Activated CD4-positive, CD25-positive, alpha-beta regulatory T cell treated with anti-CD3 and anti-CD28 coated beads, Interleukin-2, amount 50 U/mL, for 16 hours (primary cell): ENCODE measurements around the gene HHIPL1.

Experiments used
- DNase-seq: peaks from one replicate; pipeline ENCODE4 v3.0.0-alpha.2; 2020; ENCODE audit warnings: low read depth, low spot score

Gene HHIPL1

GRCh38 chr14:99716091-99716849 is 71.3 kb downstream of the HHIPL1 start:
- no peak for DNase-seq

GRCh38 chr14:99716850-99717681 is 72.1 kb downstream of the HHIPL1 start:
- no peak for DNase-seq

DNA sequence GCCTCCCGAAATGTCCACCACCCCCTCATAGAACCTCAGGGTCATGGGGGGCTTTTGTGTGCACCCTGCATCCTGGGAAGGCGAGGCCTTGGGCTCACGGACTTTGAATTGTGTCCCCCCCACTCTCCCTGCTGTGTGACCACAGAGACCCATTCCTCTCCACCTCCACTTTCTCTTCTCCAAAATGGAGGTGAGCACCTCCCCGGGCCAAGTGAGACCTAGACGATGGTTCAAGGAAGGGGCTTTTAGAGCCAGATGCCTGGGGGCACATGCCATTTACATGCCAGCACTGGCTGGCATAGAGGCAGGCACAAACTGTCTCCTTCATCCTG is 72.7 kb downstream of the HHIPL1 start:
- no peak for DNase-seq

DNA sequence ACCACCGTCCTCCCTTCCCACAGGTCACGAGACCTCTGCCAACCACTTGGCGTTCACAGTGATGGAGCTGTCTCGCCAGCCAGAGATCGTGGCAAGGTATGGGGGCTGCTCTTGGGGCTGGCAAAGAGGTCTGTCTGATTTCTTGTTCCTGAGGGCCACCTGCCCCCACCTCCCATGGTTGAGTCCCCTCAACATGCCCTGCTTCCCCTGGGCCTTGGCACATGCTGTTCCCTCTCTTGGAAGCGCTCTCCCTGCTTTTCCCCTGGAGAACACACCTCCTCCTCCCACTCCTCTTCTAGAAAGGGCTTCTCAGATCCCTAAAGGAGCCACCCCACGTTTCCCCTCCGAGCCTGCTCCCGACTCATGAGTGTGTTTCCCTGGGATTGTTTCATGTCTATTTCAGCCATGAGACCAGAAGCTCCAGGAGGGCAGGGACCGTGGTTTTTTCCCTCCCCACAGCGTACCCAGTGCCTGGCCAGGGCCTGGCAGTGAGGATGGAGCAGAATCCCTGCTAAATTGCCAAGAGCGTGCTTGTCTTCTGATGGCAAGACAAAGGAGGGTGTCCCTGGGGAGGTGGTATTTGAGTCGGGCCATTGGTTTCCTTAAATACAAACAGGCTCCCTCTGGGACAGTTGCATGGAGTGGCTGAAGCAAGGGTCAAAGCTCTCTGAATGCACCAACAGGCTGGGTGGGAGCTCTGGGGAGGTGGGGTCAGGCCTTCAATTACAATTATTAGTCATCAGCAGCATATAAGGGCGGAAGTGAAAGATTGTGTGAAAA is 73.3 kb downstream of the HHIPL1 start:
- DNase-seq, result no peak

- DNase-seq, result no peak
Measured at GRCh38 chr14:99718811-99719192, 73.9 kb downstream of the HHIPL1 start.

DNA sequence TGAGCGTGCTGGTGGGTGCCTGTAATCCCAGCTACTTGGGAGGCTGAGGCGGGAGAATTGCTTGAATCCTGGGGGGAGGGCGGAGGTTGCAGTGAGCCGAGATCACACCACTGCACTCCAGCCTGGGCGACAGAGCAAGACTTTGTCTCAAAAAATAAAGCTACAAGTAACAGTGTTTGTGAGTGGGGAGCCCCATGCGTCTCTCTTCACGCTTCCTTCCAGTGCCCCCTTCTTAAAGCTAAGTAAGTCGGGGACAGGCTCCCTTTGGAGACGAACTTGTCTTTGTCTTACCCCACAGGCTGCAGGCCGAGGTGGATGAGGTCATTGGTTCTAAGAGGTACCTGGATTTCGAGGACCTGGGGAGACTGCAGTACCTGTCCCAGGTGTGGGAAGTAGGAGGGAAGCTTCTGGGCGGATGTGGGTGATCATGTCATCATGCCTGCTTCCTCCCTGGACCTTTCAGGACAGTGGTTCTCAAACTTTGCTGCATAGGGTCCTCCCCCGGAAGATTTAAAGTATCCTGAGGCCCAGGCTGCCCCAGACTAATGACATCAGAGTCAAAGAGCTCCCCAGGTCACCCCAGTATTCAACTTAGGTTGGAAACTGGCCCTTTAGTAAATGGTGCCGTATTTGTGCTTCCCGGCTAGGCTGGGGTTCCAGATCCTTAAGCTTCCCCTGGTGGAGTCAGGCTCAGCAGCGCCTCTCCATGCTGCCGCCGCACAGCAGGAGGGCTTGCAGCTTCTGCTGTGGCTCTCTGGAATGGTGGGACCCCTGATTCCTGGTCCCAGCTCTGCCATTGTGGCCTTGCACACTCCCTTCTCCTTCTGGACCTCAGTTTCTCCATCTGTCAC is 76.2 kb downstream of the HHIPL1 start:
- no peak for DNase-seq

GRCh38 chr14:99721792-99722516 is 77.0 kb downstream of the HHIPL1 start:
- no peak for DNase-seq

GRCh38 chr14:99722741-99723140 is 77.8 kb downstream of the HHIPL1 start:
- no peak for DNase-seq

- no peak for DNase-seq
Measured at GRCh38 chr14:99724196-99724891, 79.4 kb downstream of the HHIPL1 start.

DNA sequence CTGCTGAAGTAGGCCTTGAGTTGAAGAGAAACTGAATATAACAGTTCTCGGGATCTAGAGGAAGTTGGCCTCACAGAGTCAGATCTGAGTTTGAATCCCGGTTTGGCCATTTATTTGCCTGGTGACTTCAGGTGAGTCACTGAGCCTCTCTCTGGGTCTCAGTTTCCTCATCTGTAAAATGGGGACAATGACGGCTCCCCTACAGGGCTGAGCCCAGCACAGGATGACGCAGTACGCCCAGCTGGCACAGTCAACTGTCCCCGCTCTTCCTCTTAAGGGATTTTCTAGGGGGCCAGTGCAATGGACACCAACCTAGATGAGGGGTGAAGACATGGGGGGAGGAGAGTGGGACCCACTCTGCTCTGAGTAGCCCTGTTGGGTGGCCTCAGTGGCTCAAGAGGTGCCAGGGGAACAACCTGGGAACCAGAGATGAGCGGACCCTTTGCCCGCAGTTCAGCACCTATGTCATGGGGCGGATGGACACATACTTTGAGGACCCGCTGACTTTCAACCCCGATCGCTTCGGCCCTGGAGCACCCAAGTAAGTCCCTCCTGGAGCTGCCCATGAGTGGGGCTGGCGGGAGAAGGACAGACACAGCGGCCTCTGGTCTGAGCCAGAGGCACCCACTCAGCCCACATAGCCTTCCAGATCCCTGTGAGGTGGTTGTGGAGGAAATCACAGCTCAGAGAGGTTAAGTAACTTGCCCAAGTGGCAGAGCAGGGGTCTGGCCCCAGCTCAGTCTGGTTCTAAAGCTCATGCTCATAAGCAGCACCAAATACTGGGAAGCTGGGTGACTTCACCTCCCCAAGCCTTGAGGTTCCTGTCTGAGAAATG is 80.2 kb downstream of the HHIPL1 start:
- DNase-seq, result no peak

- DNase-seq, result no peak
Measured at GRCh38 chr14:99725774-99726537, 81.0 kb downstream of the HHIPL1 start.

DNA sequence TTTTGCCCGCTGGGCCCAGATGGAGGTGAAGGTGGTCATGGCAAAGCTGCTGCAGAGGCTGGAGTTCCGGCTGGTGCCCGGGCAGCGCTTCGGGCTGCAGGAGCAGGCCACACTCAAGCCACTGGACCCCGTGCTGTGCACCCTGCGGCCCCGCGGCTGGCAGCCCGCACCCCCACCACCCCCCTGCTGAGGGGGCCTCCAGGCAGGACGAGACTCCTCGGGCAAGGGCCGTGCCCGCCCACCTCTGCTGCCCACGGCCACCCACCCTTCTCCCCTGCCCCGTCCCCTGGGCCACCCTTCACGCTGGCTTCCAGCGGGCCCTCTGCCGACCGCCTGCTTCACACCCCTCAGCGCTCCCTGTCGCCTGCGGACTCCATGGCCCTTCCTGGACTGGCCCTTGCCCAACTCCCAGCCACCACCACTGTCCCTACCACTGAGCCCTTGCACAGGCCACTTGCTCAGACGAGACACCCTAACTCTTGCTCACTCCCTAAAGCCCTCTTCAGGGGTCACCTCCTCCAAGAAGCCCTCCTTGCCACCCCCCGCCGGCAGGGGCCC is 81.7 kb downstream of the HHIPL1 start:
- no peak for DNase-seq

DNA sequence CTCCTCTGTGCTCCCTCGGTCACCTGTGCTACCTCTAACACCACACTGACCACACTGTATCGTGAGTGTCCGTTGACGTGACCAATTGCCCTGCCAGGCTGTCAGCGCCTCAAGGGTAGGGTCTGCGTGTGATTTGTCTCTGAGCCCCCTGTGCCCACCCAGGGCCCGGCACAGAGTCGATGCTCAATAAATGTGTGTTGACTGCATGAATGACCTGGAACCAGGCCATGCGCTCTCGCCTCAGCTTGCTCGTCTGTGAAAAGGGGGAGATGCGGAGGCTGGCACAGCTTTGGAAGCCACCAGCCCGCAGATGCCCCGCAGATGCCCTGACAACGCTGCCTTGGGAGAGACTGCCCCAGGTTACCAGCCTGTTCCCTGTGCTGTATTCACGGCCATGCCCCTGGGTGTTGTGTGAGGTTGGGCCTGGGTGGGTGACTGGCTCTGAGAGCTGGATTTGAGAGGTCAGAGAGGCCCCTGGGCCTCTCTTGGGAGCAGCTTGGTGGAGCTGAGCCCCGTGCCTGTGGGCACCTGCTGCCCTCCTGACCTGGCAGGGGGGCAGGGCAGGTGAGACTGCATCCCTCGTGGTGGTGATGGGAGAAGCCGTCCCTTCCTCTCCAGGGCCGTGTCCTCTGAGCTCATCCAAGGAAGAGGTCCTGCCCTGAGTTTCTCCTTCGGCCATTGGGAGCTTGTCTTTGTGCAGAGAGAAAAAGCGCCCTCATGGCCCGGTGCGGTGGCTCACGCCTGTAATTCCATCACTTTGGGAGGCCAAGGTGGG is 82.4 kb downstream of the HHIPL1 start:
- no peak for DNase-seq

DNA sequence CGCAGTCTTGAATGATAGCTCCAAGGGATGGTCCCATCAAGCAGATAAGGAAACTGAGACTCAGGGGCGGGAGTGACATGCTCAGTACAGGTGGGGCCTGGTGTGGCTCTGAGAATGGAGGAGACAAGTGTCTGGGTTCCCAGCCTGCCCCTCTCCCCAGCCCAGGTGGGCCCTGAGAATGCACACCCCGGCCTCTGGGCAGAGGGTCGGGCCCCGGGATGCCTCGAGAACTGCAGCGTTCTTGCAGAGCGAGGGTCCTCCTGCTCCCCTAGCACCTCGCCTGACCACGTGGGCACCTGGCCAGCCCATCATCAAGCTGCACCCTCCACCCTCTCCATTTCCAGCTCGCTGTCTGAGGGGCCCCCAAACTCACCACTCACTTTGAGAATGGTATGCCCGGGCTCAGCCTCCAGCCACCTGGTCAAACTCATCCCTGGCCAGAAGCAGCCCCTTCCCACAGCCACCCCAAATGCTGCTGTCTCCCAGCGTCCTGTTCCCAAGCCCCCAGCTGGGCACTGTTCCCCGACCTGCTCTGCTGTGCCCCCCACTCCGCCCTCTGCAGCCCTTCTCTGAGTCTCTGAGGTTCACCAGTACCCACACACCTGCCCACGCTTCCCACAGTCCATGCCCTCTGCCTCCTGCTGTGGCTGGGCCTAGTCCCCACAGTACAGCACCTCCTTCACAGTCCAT is 83.4 kb downstream of the HHIPL1 start:
- DNase-seq, result no peak

- DNase-seq, result no peak
Measured at GRCh38 chr14:99728981-99729451, 84.1 kb downstream of the HHIPL1 start.
